ENCODE data around the gene PEX10.

GRCh38 chr1:2447276-2448097 lies 35.1 kb upstream of the PEX10 start:
- TF ChIP-seq EP300 (IDR thresholded peaks at IDR 0.05; ENCODE audit: borderline replicate concordance in 1 of 2, low read depth in 2 of 2, low read length in 2 of 2) (no peak), YY1 (IDR thresholded peaks at IDR 0.05; ENCODE audit: low read depth, low read length) (no peak), CBX8 (IDR thresholded peaks at IDR 0.05; ENCODE audit: borderline replicate concordance, low read depth, low read length) (no peak), CTCF (IDR thresholded peaks at IDR 0.05; ENCODE audit: control extremely low read depth in 1 of 3, insufficient read depth in 1 of 3, low read depth in 1 of 3, low read length in 3 of 3) (no peak), TAF1 (IDR thresholded peaks at IDR 0.05; ENCODE audit: low read depth, low read length) (no peak), TCF12 (IDR thresholded peaks at IDR 0.05; ENCODE audit: low read depth, low read length) (no peak), TAF7 (optimal IDR thresholded peaks at IDR 0.05; ENCODE audit: borderline replicate concordance, low read depth, low read length) (no peak), JUND (IDR thresholded peaks at IDR 0.05; ENCODE audit: low read length) (no peak), USF2 (IDR thresholded peaks at IDR 0.05; ENCODE audit: low read length) (no peak)

All from H1 (cell line).